GM12875 (cell line): ENCODE results near the gene C6orf15.
A peak's percentile ranks its signal among the peaks of the same experiment; 100 is the strongest.
"Not testable (repeated sequence)": the region's sequence is repeated elsewhere in the genome, so short reads cannot be mapped to it uniquely, and the experiment has no call there.

Source experiments
- H3K4me3 ChIP-seq: one replicate; pipeline ENCODE4 v1.5.1; 2011; ENCODE audit warnings: low read depth, low read length, control low read depth
- TF ChIP-seq, protein P1 (sequence below): IDR thresholded peaks from 2 replicates; pipeline ENCODE4 v1.5.1; 2011; ENCODE audit warnings: low read depth, mild to moderate bottlenecking, control low read depth, inconsistent platforms, low read length, moderate library complexity, borderline replicate concordance; ENCODE audit not compliant: insufficient read depth

C6orf15 gene

DNA sequence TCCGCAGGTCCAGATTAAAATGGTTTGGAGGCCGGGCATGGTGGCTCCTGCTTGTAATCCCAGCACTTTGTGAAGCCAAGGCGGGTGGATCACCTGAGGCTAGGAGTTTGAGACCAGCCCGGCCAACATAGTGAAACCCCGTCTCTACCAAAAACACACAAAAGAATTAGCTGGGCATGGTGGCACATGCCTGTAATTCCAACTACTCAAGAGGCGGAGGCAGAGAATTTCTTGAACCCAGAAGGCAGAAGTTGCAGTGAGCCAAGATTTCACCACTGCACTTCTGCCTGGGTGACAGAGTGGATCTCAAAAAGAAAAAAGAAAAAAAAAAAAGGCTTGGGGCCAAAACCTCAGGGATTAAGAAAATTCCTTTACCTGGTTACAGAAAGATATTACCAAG lies 30.5 kb downstream of the C6orf15 start:
- no peak overlapping the region for H3K4me3 ChIP-seq
- TF ChIP-seq, protein P1, sequence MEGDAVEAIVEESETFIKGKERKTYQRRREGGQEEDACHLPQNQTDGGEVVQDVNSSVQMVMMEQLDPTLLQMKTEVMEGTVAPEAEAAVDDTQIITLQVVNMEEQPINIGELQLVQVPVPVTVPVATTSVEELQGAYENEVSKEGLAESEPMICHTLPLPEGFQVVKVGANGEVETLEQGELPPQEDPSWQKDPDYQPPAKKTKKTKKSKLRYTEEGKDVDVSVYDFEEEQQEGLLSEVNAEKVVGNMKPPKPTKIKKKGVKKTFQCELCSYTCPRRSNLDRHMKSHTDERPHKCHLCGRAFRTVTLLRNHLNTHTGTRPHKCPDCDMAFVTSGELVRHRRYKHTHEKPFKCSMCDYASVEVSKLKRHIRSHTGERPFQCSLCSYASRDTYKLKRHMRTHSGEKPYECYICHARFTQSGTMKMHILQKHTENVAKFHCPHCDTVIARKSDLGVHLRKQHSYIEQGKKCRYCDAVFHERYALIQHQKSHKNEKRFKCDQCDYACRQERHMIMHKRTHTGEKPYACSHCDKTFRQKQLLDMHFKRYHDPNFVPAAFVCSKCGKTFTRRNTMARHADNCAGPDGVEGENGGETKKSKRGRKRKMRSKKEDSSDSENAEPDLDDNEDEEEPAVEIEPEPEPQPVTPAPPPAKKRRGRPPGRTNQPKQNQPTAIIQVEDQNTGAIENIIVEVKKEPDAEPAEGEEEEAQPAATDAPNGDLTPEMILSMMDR = no peak

DNA sequence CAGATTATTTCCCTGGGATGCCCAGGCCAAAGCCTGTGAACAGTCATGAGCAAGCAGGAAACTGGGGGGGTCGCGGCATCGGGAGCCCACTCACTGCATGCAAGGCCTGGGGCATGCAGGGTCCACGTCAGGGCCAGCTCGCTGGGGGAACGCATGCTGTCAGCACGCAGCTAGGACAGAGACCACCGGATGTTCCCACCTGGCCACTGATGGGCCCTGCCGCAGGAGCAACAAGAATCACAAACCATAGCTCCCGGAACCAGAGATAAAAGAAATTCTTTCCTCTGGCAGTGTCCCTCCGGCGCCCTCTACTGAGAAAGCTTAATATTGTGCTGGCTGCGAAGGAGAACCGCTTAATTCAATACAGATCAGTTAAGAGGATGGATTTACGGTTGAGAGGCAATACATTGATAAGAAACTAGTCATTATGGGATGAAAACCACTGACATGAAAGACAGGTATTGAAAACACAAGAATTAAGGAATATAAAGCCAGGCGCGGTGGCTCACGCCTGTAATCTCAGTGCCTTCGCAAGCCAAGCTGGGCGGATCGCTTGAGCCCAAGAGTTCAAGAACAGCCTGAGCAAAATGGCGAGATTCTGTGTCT lies 32.6 kb downstream of the C6orf15 start:
- TF ChIP-seq, protein P1 = peak; percentile 73; the same call in 1 of the 2 replicates
- no peak overlapping the region for H3K4me3 ChIP-seq

DNA sequence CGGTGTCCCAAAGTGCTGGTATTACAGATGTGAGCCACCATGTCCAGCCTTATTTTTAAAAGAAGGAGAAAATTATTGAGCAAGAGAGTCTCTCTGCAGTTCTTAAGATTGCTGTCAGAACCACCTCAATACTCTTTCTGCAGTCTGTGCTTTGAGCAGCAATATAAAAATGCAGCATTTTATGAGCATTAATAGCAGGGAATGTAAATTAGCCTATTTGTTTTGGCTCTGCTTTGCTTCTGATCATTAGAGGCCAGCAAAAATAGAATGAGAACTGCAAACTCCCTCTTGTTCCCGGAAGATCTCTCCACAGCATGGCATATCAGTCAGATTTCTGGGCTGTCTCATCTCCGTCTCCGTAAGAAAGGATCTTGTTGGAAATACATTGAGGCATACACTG lies 35.8 kb downstream of the C6orf15 start:
- no peak overlapping the region for H3K4me3 ChIP-seq
- TF ChIP-seq, protein P1 = no peak

DNA sequence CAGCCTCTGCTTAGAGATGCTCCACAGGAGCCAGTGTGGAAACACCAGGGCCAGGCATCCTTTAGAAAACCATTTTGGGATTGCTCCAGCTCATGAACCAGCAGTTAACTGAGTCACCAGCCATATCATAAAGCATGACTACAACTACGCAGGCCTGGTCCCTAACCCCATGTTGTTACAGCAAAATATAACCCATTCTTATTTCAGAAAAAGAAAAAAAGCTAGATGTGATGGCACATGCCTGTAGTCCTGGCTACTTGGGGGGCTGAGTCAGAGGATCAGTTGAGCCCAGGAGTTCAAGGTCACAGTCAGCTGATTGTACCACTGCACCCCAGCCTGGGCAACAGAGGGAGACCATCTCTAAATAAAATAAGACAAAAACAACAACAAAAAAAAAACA lies 36.8 kb downstream of the C6orf15 start:
- TF ChIP-seq, protein P1 = no peak

DNA sequence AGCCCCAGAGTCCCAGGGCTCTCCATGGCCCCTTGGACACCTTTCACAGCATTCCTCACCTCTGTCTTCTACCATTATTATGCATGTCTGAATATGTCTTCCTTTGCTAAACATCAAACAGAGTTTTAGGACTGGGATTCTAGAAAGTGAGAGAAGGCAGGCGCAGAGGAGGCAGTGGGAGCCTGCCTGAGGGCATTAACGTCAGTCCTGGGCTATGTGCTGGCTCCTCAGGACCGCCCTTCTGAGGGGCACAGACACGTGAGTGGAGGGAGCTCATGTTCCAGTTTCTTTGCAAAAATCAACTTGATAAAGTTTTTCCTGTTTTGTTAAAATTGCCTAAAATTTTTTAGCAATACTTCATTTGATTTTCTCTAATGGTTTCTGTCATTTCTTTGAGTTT lies 38.0 kb downstream of the C6orf15 start:
- TF ChIP-seq, protein P1 = no peak

More for the DNA sequence above, 36.8 kb downstream of the C6orf15 start:
- no peak overlapping the region for H3K4me3 ChIP-seq

DNA sequence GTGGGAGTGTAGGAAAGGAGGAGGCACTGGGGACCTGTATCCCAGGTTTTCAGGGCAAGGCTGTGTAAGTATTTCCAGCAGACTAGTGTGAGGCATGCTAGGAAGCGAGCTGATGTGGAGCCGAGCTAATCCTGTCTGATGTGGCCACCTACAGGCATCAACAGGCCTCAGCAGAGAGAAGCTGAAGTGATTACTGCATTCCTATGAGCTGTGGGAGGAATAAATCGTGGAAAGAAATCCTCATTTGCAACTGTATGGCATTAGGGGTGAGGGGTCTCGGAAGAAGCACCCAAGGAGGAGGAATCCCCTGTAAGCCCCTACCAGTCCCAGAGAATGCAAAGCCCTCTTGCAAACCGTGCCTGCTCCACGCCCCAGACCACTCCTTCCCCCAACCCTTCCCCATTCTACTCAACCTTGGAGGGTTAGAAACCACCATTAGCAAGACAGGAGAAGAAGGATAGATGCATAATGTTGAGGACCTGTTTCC lies 41.6 kb downstream of the C6orf15 start:
- H3K4me3 ChIP-seq = no peak overlapping the region
- TF ChIP-seq, protein P1 = peak; percentile 41; the same call in 1 of the 2 replicates

More for the DNA sequence above, 38.0 kb downstream of the C6orf15 start:
- H3K4me3 ChIP-seq = no peak overlapping the region

DNA sequence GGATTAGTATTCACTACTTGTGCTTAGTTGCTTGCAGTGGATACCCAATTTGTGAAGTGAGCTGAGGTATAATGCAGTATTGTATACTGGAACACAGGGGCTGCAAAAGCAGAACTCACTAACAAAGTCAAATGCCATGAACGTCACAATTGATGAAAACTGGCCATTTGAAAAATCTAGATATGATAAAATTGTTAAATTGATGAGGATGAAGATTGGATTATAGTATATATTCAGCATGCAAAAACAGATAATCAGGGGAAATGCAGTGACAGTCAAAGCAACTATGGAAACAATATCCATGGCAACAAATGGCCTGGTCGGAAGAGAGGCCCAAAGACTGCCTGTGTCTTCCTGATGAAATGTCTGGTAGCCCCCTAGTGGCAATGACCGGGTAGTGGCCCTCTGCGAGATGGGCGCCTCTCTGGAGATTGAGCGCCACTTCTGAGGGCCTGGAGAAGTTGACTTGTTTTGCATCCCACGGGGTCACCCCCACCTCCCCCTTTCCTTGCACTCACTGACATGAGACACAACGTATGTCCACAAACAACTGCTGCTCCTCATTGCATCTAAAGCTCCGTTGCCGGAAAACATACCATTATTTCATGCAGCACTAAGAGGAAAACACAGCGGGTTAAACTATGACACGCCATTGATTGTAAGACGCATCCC lies 43.6 kb downstream of the C6orf15 start:
- H3K4me3 ChIP-seq = no peak overlapping the region
- TF ChIP-seq, protein P1 = peak; percentile 87

DNA sequence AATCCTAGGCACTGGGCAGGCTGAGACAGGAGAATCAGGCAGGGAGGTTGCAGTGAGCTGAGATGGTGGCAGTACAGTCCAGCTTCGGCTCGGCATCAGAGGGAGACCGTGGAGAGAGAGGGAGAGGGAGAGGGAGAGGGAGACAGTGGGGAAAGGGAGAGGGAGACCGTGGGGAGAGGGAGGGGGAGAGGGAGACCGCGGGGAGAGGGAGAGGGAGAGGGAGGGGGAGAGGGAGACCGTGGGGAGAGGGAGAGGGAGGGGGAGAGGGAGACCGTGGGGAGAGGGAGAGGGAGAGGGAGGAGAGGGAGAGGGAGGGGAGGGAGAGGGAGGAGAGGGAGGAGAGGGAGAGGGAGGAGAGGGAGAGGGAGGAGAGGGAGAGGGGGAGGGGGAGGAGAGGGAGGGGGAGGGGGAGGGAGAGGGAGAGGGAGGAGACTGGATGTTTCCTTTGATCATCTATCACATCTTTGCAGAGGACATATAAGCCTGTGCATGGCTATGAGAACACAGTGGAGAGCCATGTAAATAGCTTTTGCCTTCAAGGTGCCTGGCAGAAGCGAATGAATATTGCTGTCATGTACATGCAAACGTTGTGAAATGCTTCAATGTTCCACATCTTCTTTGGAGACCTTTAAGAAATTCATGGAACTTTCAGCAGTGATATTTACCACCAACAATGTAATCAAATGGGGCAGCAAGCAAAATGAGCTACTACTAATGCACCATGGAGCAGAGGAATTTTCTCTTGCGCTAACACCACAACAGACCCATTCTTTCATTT lies 44.3 kb downstream of the C6orf15 start:
- not testable (repeated sequence) for H3K4me3 ChIP-seq

DNA sequence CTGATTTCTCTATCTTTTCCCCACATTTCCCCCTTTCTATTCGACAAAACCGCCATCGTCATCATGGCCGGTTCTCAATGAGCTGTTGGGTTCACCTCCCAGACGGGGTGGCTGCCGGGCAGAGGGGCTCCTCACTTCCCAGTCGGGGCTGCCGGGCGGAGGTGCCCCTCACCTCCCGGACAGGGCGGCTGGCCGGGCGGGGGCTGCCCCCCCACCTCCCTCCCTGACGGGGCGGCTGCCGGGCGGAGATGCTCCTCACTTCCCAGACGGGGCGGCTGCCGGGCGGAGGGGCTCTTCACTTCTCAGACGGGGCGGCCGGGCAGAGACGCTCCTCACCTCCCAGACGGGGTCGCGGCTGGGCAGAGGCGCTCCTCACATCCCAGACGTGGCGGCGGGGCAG lies 45.3 kb downstream of the C6orf15 start:
- H3K4me3 ChIP-seq = not testable (repeated sequence)
